Measurements from ENCODE around the gene PLEKHO1. TPM values are rescaled to one million over a fixed set of nuclear protein-coding genes. Genes with fewer than 3 reads are reported as not detected.

PLEKHO1 gene
- total and polyA plus RNA-seq, 2 of the 4 experiments (the other 2 are of a cell fraction) = 51.4 to 56.0 TPM

GRCh38 chr1:150171801-150172200 lies 22.1 kb downstream of the PLEKHO1 start:
- peaks cover 8% of the 10 kb centered on the region; the same call in 1 of the 2 replicates for H3K9me1 ChIP-seq (ENCODE audit: insufficient read depth, low read length)
- H4K20me1 ChIP-seq (ENCODE audit: insufficient read depth, low read length) = no peaks in the 10 kb centered on the region
- peaks cover 4% of the 10 kb centered on the region for H3K4me1 ChIP-seq (ENCODE audit: control insufficient read depth, insufficient read depth, low read length)
- BruUV-seq (replicated peaks) = no TSS peak
- 75% methylated on average over 1 of the region's 2 CpGs; no CpG with 5 or more reads in 1 of the 2 experiments for WGBS, 2 experiments (ENCODE audit: extremely low coverage in 2 of 2, insufficient read length in 1 of 2)
- no peak overlapping the region for H3K4me2 ChIP-seq (ENCODE audit: low read depth, low read length)
- intact Hi-C loops (cut with micrococcal nuclease) (loop anchor here (2.0 kb wide), 1 partner anchor 47 kb away; no protein-coding TSS in a partner anchor), dilution Hi-C loops (cut with HindIII; ENCODE audit: low sequenced_read_pairs, unreplicated experiment) (no loop called here), in situ Hi-C loops (cut with MboI; ENCODE audit: low sequenced_read_pairs) (no loop called here)
- H4K8ac ChIP-seq (ENCODE audit: low read depth in 2 of 2, low read length in 2 of 2) = no peak overlapping the region
- no peaks in the 10 kb centered on the region for H3K27me3 ChIP-seq (ENCODE audit: control insufficient read depth, insufficient read depth, low read length)
- H3K9ac ChIP-seq (ENCODE audit: low read depth, low read length) = no peak overlapping the region
- no peak overlapping the region for H2BK20ac ChIP-seq (ENCODE audit: low read depth, low read length)
- H3K36me3 ChIP-seq (ENCODE audit: control insufficient read depth, insufficient read depth, low read length) = no peaks in the 10 kb centered on the region
- H3K27ac ChIP-seq (ENCODE audit: insufficient read depth, low read length) = no peak overlapping the region
- H2BK5ac ChIP-seq (ENCODE audit: low read depth, low read length, poor library complexity, severe bottlenecking) = no peak overlapping the region
- no peaks in the 10 kb centered on the region for H3K79me1 ChIP-seq (ENCODE audit: low read depth in 1 of 2, low read length in 2 of 2)
- ChIA-PET POLR2A (ENCODE audit: unreplicated experiment) (interaction anchor here (0.6 kb wide), 1 partner anchor 135 kb away, joined by 3 read pairs; no protein-coding TSS in a partner anchor), CTCF (interaction anchor here (1.0 to 1.3 kb wide), 3 partner anchors 15 to 98 kb away, joined by 3 to 8 read pairs (median 3); no protein-coding TSS in a partner anchor)
- no peak overlapping the region for H2BK120ac ChIP-seq (ENCODE audit: low read depth, low read length)
- H3K56ac ChIP-seq (ENCODE audit: extremely low read depth, insufficient read depth, low read length) = no peak overlapping the region
- H2AK5ac ChIP-seq (ENCODE audit: low read depth, low read length) = 0 out of 2 replicates have a peak overlapping the region, but pooled peaks have one; percentile 6
- no peak overlapping the region for H3K23ac ChIP-seq (ENCODE audit: low read depth, low read length)
- no peak overlapping the region for H4K5ac ChIP-seq (ENCODE audit: low read depth, low read length)
- H2AK9ac ChIP-seq (replicated peaks; ENCODE audit: low read depth, low read length, poor library complexity) = no peak overlapping the region
- H3K4me3 ChIP-seq (ENCODE audit: insufficient read depth, low read depth, low read length) = no peak overlapping the region
- no peak overlapping the region for H2AFZ ChIP-seq (replicated peaks; ENCODE audit: low read length, poor library complexity)
- TF ChIP-seq POLR2A (IDR thresholded peaks at IDR 0.05; ENCODE audit: low read depth, low read length) = no peak
- TF ChIP-seq RFX5 (IDR thresholded peaks at IDR 0.05; ENCODE audit: low read depth, low read length) = no peak
- no peak for TF ChIP-seq ELK1 (IDR thresholded peaks at IDR 0.05; ENCODE audit: borderline replicate concordance, low read depth, low read length)
- no peak overlapping the region for H3K18ac ChIP-seq (ENCODE audit: low read depth, low read length)
- DNase-seq = no peak
- H3K9me3 ChIP-seq (ENCODE audit: control insufficient read depth, insufficient read depth, low read length) = no peaks in the 10 kb centered on the region
- H4K91ac ChIP-seq (ENCODE audit: insufficient read depth, low read depth, low read length) = no peak overlapping the region
- H2BK15ac ChIP-seq (ENCODE audit: low read depth, low read length) = no peak overlapping the region
- ATAC-seq (ENCODE audit: low read depth) = peak; percentile 8; the same call in 1 of the 2 replicates
- no peak overlapping the region for H3K14ac ChIP-seq (replicated peaks; ENCODE audit: low read depth, low read length)
- H3K4ac ChIP-seq (ENCODE audit: low read depth, low read length) = no peak overlapping the region
